HepG2 (cell line): ENCODE data around the gene PPP4R4. TPM values are rescaled to one million over a fixed set of nuclear protein-coding genes. Genes with fewer than 3 reads are reported as not detected.

Source experiments
- ARID3A ChIP-seq: IDR thresholded peaks from 2 replicates; pipeline ENCODE4 v1.6.1; 2012; ENCODE audit warnings: low read depth, low read length, improper control_type of control experiment
- CBX2 ChIP-seq, 2 experiments: fragments of 200-600 bp in 1 of 2; sonication (generic); formaldehyde crosslinking in 1 of 2; IDR thresholded peaks; 2 replicates each; pipeline versions ENCODE4 v1.7.0 to v1.8.1; 2018 to 2022; ENCODE audit warnings: low read depth in 2 of 2, low read length in 1 of 2, mild to moderate bottlenecking in 1 of 2, missing genetic modification reagents in 1 of 2
- CREB1 ChIP-seq, 2 experiments: fragments of 450-650 bp in 1 of 2; IDR thresholded peaks; 2 replicates each; pipeline ENCODE4 v1.6.1; 2016 to 2017; ENCODE audit warnings: control low read depth in 1 of 2, mild to moderate bottlenecking in 1 of 2, missing compliant biosample characterization in 1 of 2, missing genetic modification characterization in 1 of 2
- DMAP1 ChIP-seq: IDR thresholded peaks from 2 replicates; pipeline ENCODE4 v1.6.1; 2016
- ELF1 ChIP-seq: sonication (generic); formaldehyde crosslinking; IDR thresholded peaks from 2 replicates; pipeline ENCODE4 v1.4.0; 2020; ENCODE audit warnings: missing genetic modification reagents
- FUBP1 ChIP-seq: sonication (generic); formaldehyde crosslinking; IDR thresholded peaks from 2 replicates; pipeline ENCODE4 v1.5.1; 2020; ENCODE audit warnings: missing genetic modification reagents, mild to moderate bottlenecking, borderline replicate concordance
- JUND ChIP-seq: sonication (generic); formaldehyde crosslinking; IDR thresholded peaks from 2 replicates; pipeline ENCODE4 v1.8.0; 2022; ENCODE audit warnings: mild to moderate bottlenecking, missing genetic modification reagents
- KAT8 ChIP-seq: IDR thresholded peaks from 2 replicates; pipeline ENCODE4 v1.6.1; 2016; ENCODE audit warnings: missing genetic modification reagents, missing compliant biosample characterization
- KDM5A ChIP-seq: fragments of 200-600 bp; sonication (generic); IDR thresholded peaks from 2 replicates; pipeline ENCODE4 v1.7.0; 2018; ENCODE audit warnings: antibody characterized with exemption, mild to moderate bottlenecking, low read length, borderline replicate concordance
- PAX8 ChIP-seq: sonication (generic); formaldehyde crosslinking; IDR thresholded peaks from 2 replicates; pipeline ENCODE4 v1.8.0; 2022; ENCODE audit warnings: mild to moderate bottlenecking, missing genetic modification reagents, borderline replicate concordance
- RBM39 ChIP-seq: fragments of 200-400 bp; formaldehyde crosslinking; IDR thresholded peaks from one replicate; pipeline ENCODE4 v1.6.1; 2018; ENCODE audit warnings: antibody characterized with exemption, mild to moderate bottlenecking, low read depth, low read length; ENCODE audit not compliant: poor library complexity, severe bottlenecking
- ZBTB7A ChIP-seq: sonication (generic); formaldehyde crosslinking; IDR thresholded peaks from 2 replicates; pipeline ENCODE4 v1.8.0; 2022; ENCODE audit warnings: mild to moderate bottlenecking, missing genetic modification reagents
- ZKSCAN1 ChIP-seq: fragments of 150-350 bp; IDR thresholded peaks from 2 replicates; pipeline ENCODE4 v1.6.1; 2014; ENCODE audit warnings: low read length
- ZNF263 ChIP-seq: sonication (generic); formaldehyde crosslinking; IDR thresholded peaks from 2 replicates; pipeline ENCODE4 v1.4.0; 2020; ENCODE audit warnings: missing genetic modification reagents
- ZNF280D ChIP-seq: sonication (generic); formaldehyde crosslinking; IDR thresholded peaks from 2 replicates; pipeline ENCODE4 v1.5.1; 2020; ENCODE audit warnings: mild to moderate bottlenecking, missing genetic modification reagents
- ZNF343 ChIP-seq: sonication (generic); formaldehyde crosslinking; IDR thresholded peaks from 2 replicates; pipeline ENCODE4 v1.4.0; 2020; ENCODE audit warnings: mild to moderate bottlenecking, missing genetic modification reagents
- ZNF543 ChIP-seq: sonication (generic); formaldehyde crosslinking; IDR thresholded peaks from 2 replicates; pipeline ENCODE4 v1.4.0; 2020; ENCODE audit warnings: mild to moderate bottlenecking, missing genetic modification reagents
- ZNF776 ChIP-seq: sonication (generic); formaldehyde crosslinking; IDR thresholded peaks from 2 replicates; pipeline ENCODE4 v1.4.0; 2020; ENCODE audit warnings: mild to moderate bottlenecking, missing genetic modification reagents
- ZUFSP ChIP-seq: sonication (generic); formaldehyde crosslinking; IDR thresholded peaks from 2 replicates; pipeline ENCODE4 v1.9.0; 2021; ENCODE audit warnings: missing genetic modification reagents, mild to moderate bottlenecking, borderline replicate concordance
- polyA plus RNA-seq, 8 experiments: library from polyadenylated mRNA; depleted of rRNA in 3 of 8; stranded (reverse) in 7 of 8; unstranded in 1 of 8; fragments of >200 nt; fragmentation: Illumina TruSeq in 4 of 8; extraction: Trizol in 4 of 8; gene quantifications; 2 replicates each; pipeline versions ENCODE4 v1.2.1 to v1.2.3, GENCODE V29; 2011 to 2016; ENCODE audit warnings: low read depth in 4 of 8, missing spikeins in 1 of 8, mixed read lengths in 1 of 8; ENCODE audit not compliant: insufficient read depth in 1 of 8
- total RNA-seq, 5 experiments: library from RNA; depleted of rRNA; stranded (reverse); fragments of >200 nt; fragmentation: Illumina TruSeq; extraction: Trizol; gene quantifications; 2 replicates each; pipeline ENCODE4 v1.2.3, GENCODE V29; 2016; ENCODE audit warnings: low read depth in 1 of 5

Gene PPP4R4
- total and polyA plus RNA-seq, 2 of the 13 experiments (the other 11 are each of a cell fraction or from before 2014, with no cell fraction given), result 9.5 to 19.8 TPM

- no peak for TF ChIP-seq FUBP1 (CRISPR knock-in tag)
- no peak for TF ChIP-seq ZNF776 (CRISPR knock-in tag)
- TF ChIP-seq PAX8, result no peak
- TF ChIP-seq CREB1 (IDR thresholded peaks at IDR 0.05), result no peak
- no peak for TF ChIP-seq CREB1 (CRISPR knock-in tag; IDR thresholded peaks at IDR 0.05)
- TF ChIP-seq KAT8 (CRISPR knock-in tag), result peak; percentile 33; the same call in 1 of the 2 replicates
- TF ChIP-seq DMAP1 (CRISPR knock-in tag), result no peak
- TF ChIP-seq ZNF343, result no peak
- TF ChIP-seq RBM39, result no peak
- TF ChIP-seq KDM5A, result no peak
- TF ChIP-seq ZNF263, result no peak
- TF ChIP-seq ZBTB7A, result no peak
- TF ChIP-seq CBX2 (IDR thresholded peaks at IDR 0.05; ENCODE audit: low read depth, low read length), result no peak
- no peak for TF ChIP-seq CBX2 (CRISPR knock-in tag; IDR thresholded peaks at IDR 0.05; ENCODE audit: low read depth)
- no peak for TF ChIP-seq ARID3A
- TF ChIP-seq JUND (CRISPR knock-in tag), result 0 out of 2 replicates have a peak, but pooled peaks have one; percentile 13
- TF ChIP-seq ZNF543, result no peak
- no peak for TF ChIP-seq ZUFSP (CRISPR knock-in tag)
- peak; percentile 35; the same call in 1 of the 2 replicates for TF ChIP-seq ELF1
- TF ChIP-seq ZNF280D (CRISPR knock-in tag), result no peak
- no peak for TF ChIP-seq ZKSCAN1
Measured at GRCh38 chr14:94136575-94137331, 37.4 kb upstream of the PPP4R4 start (continued).
